D721Med (cell line): ENCODE data around the gene GCGR.

ENCODE experiments used
- DNase-seq: peaks from one replicate; pipeline ENCODE4 v3.0.0; 2011; ENCODE audit warnings: low spot score; ENCODE audit not compliant: insufficient read length
- FAIRE-seq: peaks from 2 replicates; lab custom pipeline; 2011; peaks lifted over from hg19 to GRCh38; lab: Jason Lieb, UNC
- TF ChIP-seq, protein P1 (sequence below): IDR thresholded peaks from 2 replicates; pipeline ENCODE4 v1.5.1; 2012; ENCODE audit warnings: mild to moderate bottlenecking, control low read depth; ENCODE audit not compliant: insufficient read depth; ENCODE audit errors: missing control alignments

Gene GCGR

DNA sequence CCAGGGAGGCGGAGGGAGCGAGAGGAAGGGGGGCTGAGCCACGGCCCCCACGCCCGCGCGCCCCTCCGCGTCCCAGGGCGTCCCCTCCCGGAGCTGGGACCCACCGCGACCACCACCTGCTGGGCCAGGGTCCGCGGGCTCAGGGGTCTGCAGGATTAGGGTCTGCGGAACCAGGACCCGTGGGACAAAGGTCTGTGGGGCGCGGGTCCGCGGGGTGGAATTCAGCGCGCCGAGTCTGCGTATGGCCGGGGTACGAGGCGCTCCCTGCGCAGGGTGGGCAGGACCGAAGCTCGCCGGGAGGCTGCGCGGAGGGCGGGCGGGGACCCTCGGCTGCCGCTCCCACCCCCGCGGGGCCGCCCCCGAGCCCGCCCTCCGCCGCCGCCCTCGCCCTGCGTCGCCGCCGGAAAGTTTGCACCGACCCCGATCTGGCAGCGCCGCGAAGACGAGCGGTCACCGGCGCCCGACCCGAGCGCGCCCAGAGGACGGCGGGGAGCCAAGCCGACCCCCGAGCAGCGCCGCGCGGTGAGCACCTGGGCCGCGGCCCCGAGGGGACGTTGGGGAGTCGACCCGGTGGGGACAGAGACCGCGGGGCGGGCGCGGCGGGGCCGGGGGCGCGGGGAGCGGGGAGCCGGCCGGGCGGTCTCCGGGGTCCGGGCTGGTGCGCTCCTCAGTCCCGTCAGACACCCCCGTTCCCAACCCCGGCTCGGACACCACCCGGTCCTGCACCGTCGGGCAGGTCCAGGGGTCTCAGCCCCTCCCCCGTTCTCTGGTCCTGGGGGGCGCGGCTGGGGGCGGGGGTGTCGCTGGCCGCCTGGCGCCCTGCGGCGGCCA, at the start of gene GCGR:
Gene GCGR, plus strand, starts transcription at position 423 of the 831 bp plus-strand sequence. CDS start 4,869 bp downstream, outside the sequence.
- no peak for FAIRE-seq
- TF ChIP-seq, protein P1, sequence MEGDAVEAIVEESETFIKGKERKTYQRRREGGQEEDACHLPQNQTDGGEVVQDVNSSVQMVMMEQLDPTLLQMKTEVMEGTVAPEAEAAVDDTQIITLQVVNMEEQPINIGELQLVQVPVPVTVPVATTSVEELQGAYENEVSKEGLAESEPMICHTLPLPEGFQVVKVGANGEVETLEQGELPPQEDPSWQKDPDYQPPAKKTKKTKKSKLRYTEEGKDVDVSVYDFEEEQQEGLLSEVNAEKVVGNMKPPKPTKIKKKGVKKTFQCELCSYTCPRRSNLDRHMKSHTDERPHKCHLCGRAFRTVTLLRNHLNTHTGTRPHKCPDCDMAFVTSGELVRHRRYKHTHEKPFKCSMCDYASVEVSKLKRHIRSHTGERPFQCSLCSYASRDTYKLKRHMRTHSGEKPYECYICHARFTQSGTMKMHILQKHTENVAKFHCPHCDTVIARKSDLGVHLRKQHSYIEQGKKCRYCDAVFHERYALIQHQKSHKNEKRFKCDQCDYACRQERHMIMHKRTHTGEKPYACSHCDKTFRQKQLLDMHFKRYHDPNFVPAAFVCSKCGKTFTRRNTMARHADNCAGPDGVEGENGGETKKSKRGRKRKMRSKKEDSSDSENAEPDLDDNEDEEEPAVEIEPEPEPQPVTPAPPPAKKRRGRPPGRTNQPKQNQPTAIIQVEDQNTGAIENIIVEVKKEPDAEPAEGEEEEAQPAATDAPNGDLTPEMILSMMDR, result no peak
- no peak for DNase-seq

DNA sequence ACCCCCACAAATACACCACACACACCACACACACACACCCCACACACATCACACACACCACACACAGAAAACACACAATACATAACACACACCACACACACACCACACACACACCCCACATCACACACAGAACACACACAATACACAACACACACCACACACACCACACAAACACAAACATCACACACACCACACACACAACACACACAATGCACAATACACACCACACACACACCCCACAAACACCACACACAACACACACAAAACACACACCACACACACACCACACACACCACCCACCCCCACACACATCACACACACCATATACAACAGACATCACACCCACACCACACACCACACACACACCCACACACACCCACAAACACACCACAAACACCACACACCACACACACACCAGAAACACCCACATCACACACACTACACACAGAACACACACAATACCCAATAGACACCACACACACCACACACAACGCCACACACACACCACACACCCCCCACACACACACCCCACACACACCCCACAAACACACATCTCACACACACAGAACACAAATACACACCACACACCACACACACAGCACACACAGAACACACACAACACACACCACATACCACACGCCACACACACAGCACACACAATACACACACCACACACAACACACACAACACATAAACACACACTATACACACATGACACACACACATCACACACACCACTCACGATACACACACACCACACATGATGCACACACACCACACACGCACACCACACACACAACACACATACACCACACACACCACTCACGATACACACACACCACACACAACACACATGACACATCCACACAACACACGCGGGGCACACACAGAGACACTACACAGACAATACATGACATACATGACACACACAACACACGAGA, 11.0 kb upstream of the GCGR start:
- TF ChIP-seq, protein P1, result no peak
- FAIRE-seq (no peak), DNase-seq (no peak)

DNA sequence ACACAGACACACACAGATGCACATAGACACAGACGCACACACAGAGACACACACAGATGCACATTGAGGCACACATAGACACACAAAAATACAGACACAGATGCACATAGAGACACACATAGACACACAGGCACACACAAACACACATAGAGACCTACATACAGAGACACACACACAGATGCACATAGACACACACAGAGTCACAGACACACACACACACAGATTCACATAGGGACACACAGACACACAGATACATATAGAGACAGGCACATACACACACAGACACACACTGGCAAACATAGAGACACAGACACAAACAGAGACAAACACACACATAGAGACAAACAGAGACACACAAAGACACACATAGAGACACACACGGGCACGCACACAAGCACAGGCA, 9.9 kb upstream of the GCGR start:
- DNase-seq (no peak), FAIRE-seq (no peak)
- TF ChIP-seq, protein P1, result no peak

DNA sequence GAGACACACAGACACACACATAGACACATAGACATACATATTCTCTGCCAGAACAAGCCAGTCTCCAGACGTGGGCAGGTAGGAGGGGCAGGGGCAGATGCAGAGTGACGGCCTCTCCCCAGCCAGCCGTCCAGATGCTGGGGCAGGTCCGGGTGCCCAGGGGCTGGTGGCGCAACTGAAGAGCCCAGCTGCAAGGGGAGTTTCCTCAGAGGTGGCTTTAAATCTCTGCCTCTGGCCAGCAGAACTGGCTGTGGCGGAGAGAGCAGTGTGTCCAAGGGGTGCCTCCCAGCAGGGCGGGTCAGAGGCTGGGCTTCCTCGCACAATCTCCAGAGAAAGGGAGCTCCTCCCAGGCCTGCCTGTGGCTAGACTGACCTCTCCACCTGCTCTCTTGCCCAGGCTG, 9.4 kb upstream of the GCGR start:
- TF ChIP-seq, protein P1, result no peak
- DNase-seq, result no peak
- FAIRE-seq, result no peak

DNA sequence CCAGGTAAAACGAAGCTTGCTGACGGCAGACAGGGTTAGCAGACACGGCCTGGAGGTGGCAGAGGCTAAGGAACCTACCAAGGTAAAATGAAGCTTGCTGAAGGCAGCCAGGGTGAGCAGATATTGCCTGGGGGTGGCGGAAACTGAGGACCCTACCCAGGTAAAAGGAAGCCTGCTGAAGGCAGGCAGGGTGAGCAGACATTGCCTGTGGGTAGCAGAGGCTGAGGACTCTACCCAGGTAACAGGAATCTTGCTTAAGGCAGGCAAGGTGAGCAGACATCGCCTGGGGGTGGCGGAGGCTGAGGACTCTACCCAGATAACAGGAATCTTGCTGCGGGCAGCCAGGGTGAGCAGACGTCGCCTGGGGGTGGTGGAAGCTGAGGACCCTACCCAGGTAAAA, 2.6 kb upstream of the GCGR start:
- FAIRE-seq, result no peak
- no peak for DNase-seq
- TF ChIP-seq, protein P1, result no peak

DNA sequence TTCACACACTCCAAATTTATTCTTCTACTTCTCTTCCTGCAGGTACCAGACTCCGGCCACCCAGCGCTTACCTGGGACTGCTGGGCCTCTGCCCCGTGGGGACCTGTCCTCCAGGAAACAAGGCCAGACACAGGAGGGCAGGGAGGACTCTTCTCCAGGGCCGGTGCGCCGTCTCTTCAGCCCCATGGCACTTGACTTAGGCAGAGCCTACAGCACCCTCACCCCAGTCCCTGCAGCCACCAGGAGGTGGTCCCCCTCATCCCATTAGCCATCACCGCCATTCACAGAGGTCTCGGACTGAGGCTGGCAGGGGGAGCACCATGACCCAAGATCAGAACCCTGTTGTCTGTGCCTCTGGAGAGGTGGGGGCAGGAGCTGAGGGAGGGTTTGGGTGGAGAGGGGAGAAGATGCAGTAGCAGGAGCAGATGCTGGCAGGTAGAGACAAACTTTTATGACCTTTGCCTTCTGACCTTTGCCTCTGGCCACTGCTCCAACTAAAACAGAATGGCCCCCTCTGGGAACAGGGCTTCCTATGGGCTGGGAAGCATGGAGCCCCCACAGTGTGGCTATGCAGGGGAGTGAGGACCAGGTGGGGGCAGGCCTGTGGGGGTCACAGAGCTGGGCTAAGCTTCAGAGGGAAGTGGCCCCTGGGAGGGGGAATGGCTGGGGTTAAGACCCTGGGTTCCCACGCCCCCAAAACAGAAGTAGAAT, 1.7 kb upstream of the GCGR start:
- no peak for FAIRE-seq
- TF ChIP-seq, protein P1, result no peak
- no peak for DNase-seq
